Measurements from ENCODE around the gene ABRACL. TPM values are rescaled to one million over a fixed set of nuclear protein-coding genes. Genes with fewer than 3 reads are reported as not detected.

ABRACL gene
- total RNA-seq, 1 experiment from 2014 or later, result 22.2 TPM

DNA sequence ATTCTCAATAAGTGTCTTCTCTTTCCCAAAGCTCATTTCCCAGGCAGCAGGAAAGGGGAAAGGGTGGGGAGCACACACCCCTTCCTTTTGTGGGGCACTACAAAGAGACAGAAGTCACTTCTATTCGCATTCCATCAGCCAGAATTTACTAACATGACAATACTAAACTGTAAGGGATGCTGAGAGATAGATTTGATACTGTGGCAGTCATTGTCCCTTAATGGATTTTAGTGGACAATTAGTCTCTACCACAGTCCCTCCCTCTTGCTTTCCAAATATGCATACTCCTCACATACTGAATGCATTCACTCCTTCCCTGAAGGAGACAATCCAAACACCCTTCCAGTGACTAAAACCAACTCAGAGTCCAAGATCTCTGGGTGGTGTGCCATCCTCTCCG, 50.5 kb downstream of the ABRACL start:
- Histone ChIP-seq H3K4me1 (ENCODE audit: control insufficient read depth, insufficient read depth, low read length) (no peaks in the 10 kb centered on the region), H3K27me3 (ENCODE audit: control insufficient read depth, insufficient read depth, low read length) (peaks cover 3% of the 10 kb centered on the region; the same call in 1 of the 2 replicates), H3K36me3 (ENCODE audit: control insufficient read depth, insufficient read depth, low read length) (no peaks in the 10 kb centered on the region; the same call in 1 of the 2 replicates), H3K27ac (ENCODE audit: low read length) (no peak overlapping the region), H3K4me3 (ENCODE audit: low read depth in 2 of 2, low read length in 2 of 2) (no peak overlapping the region), H3K9me3 (ENCODE audit: control insufficient read depth, insufficient read depth, low read depth, low read length) (no peaks in the 10 kb centered on the region)
- no peak for DNase-seq (ENCODE audit: low read depth, low spot score)
- ChIA-PET CTCF (no interaction called here), POLR2A (no interaction called here)
- no peak for TF ChIP-seq TCF7L2 (IDR thresholded peaks at IDR 0.05; ENCODE audit: low read depth, low read length)
- ATAC-seq, result no peak
- no TSS peak for BruUV-seq (replicated peaks)
- in situ Hi-C loops (cut with HindIII; ENCODE audit: low pct_unique_long_range_greater_than_20kb, low sequenced_read_pairs), result no loop called here
- intact Hi-C loops (cut with micrococcal nuclease; ENCODE audit: unreplicated experiment), result no loop called here

DNA sequence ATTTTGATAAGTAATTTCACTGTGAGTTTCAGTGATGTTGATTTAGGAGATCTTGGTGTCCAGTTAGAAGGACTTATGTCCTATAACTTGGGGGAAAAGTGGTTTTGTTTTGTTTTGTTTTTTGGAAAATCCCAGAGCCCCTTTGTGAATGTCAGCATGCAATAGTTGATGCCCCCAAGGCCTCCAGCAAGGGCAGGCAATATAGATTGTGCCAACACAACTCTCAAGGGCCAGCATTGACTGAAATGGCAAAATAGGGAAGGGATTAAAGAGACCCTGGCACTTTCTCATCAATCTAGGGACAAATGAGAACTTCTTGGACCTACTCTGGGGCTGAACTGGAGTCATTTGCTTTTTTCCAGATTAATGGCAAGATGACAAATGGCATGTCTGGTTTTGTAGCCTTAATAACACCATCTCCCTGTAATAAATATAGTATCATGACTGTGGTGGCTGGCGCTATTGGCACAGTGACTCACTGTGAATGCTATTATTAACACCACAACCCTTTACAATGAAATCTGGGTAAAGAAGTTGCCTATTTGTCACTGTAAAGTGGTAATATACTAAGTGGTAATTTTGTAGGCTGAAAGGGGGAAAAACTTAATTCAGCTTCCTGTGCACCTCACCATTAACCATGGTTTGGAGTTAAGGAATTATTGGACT, 51.8 kb downstream of the ABRACL start:
- in situ Hi-C loops (cut with HindIII; ENCODE audit: low pct_unique_long_range_greater_than_20kb, low sequenced_read_pairs), result no loop called here
- BruUV-seq (replicated peaks), result no TSS peak
- ChIA-PET POLR2A (no interaction called here), CTCF (no interaction called here)
- intact Hi-C loops (cut with micrococcal nuclease; ENCODE audit: unreplicated experiment), result no loop called here
- Histone ChIP-seq H3K27me3 (ENCODE audit: control insufficient read depth, insufficient read depth, low read length) (peaks cover 3% of the 10 kb centered on the region; the same call in 1 of the 2 replicates), H3K27ac (ENCODE audit: low read length) (no peak overlapping the region), H3K4me1 (ENCODE audit: control insufficient read depth, insufficient read depth, low read length) (no peaks in the 10 kb centered on the region), H3K36me3 (ENCODE audit: control insufficient read depth, insufficient read depth, low read length) (no peaks in the 10 kb centered on the region; the same call in 1 of the 2 replicates), H3K4me3 (ENCODE audit: low read depth in 2 of 2, low read length in 2 of 2) (no peak overlapping the region), H3K9me3 (ENCODE audit: control insufficient read depth, insufficient read depth, low read depth, low read length) (no peaks in the 10 kb centered on the region)
- DNase-seq (ENCODE audit: low read depth, low spot score) (no peak), ATAC-seq (no peak)
- TF ChIP-seq, protein P1, sequence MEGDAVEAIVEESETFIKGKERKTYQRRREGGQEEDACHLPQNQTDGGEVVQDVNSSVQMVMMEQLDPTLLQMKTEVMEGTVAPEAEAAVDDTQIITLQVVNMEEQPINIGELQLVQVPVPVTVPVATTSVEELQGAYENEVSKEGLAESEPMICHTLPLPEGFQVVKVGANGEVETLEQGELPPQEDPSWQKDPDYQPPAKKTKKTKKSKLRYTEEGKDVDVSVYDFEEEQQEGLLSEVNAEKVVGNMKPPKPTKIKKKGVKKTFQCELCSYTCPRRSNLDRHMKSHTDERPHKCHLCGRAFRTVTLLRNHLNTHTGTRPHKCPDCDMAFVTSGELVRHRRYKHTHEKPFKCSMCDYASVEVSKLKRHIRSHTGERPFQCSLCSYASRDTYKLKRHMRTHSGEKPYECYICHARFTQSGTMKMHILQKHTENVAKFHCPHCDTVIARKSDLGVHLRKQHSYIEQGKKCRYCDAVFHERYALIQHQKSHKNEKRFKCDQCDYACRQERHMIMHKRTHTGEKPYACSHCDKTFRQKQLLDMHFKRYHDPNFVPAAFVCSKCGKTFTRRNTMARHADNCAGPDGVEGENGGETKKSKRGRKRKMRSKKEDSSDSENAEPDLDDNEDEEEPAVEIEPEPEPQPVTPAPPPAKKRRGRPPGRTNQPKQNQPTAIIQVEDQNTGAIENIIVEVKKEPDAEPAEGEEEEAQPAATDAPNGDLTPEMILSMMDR (IDR thresholded peaks at IDR 0.05), result no peak
- TF ChIP-seq, protein P2, sequence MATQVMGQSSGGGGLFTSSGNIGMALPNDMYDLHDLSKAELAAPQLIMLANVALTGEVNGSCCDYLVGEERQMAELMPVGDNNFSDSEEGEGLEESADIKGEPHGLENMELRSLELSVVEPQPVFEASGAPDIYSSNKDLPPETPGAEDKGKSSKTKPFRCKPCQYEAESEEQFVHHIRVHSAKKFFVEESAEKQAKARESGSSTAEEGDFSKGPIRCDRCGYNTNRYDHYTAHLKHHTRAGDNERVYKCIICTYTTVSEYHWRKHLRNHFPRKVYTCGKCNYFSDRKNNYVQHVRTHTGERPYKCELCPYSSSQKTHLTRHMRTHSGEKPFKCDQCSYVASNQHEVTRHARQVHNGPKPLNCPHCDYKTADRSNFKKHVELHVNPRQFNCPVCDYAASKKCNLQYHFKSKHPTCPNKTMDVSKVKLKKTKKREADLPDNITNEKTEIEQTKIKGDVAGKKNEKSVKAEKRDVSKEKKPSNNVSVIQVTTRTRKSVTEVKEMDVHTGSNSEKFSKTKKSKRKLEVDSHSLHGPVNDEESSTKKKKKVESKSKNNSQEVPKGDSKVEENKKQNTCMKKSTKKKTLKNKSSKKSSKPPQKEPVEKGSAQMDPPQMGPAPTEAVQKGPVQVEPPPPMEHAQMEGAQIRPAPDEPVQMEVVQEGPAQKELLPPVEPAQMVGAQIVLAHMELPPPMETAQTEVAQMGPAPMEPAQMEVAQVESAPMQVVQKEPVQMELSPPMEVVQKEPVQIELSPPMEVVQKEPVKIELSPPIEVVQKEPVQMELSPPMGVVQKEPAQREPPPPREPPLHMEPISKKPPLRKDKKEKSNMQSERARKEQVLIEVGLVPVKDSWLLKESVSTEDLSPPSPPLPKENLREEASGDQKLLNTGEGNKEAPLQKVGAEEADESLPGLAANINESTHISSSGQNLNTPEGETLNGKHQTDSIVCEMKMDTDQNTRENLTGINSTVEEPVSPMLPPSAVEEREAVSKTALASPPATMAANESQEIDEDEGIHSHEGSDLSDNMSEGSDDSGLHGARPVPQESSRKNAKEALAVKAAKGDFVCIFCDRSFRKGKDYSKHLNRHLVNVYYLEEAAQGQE (IDR thresholded peaks at IDR 0.05; ENCODE audit: insufficient read depth in 1 of 2, low read depth in 2 of 2, low read length in 1 of 2), result no peak

DNA sequence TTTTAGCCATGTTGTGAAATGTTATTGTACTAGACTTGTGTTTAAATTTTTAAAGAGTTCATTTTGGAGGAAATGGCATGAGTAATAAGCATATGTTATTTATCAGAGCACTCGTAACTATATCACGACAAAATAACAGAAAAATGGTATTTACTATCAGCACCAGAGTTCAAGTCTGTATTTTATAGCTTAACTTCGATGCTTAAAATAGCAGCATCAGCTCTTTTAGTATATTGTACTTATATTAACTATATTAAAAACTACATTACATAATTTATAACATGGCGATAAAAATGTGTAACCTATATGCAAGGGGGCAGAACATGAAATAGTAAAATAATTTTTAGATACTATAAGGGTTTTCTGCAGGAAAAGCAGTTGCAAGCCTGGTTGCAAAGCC, 52.9 kb downstream of the ABRACL start:
- no TSS peak for BruUV-seq (replicated peaks)
- CTCF ChIA-PET, result no interaction called here

More for the DNA sequence above, 52.9 kb downstream of the ABRACL start:
- H3K36me3 ChIP-seq (ENCODE audit: control insufficient read depth, insufficient read depth, low read length), result no peaks in the 10 kb centered on the region
- H3K4me1 ChIP-seq (ENCODE audit: control insufficient read depth, insufficient read depth, low read length), result no peaks in the 10 kb centered on the region
- intact Hi-C loops (cut with micrococcal nuclease; ENCODE audit: unreplicated experiment), result no loop called here
- POLR2A ChIA-PET, result no interaction called here
- H3K27ac ChIP-seq (ENCODE audit: low read length), result no peak overlapping the region
- H3K27me3 ChIP-seq (ENCODE audit: control insufficient read depth, insufficient read depth, low read length), result peaks cover 3% of the 10 kb centered on the region; the same call in 1 of the 2 replicates
- ATAC-seq (no peak), DNase-seq (ENCODE audit: low read depth, low spot score) (no peak)
- H3K9me3 ChIP-seq (ENCODE audit: control insufficient read depth, insufficient read depth, low read depth, low read length), result no peaks in the 10 kb centered on the region
- no peak overlapping the region for H3K4me3 ChIP-seq (ENCODE audit: low read depth in 2 of 2, low read length in 2 of 2)
- in situ Hi-C loops (cut with HindIII; ENCODE audit: low pct_unique_long_range_greater_than_20kb, low sequenced_read_pairs), result no loop called here
- TF ChIP-seq, protein P1 (IDR thresholded peaks at IDR 0.05), result no peak
- TF ChIP-seq SIN3A (IDR thresholded peaks at IDR 0.05; ENCODE audit: borderline replicate concordance, insufficient read depth, low read depth, low read length), result no peak
- TF ChIP-seq POLR2AphosphoS5 (IDR thresholded peaks at IDR 0.05; ENCODE audit: low read depth, low read length), result no peak
- TF ChIP-seq, protein P2 (IDR thresholded peaks at IDR 0.05; ENCODE audit: insufficient read depth in 1 of 2, low read depth in 2 of 2, low read length in 1 of 2), result no peak
- no peak for TF ChIP-seq TCF7L2 (IDR thresholded peaks at IDR 0.05; ENCODE audit: low read depth, low read length)

Measured in Panc1 (cell line).